Stimulated activated CD4-positive, alpha-beta T cell treated with anti-CD3 and anti-CD28 coated beads, Interleukin-15, amount 100 ng/mL, for 24 hours (primary cell): ENCODE results near the gene AAMP.
A peak's percentile ranks its signal among the peaks of the same experiment; 100 is the strongest.

Source experiments
- DNase-seq: peaks from one replicate; pipeline ENCODE4 v3.0.0-alpha.2; 2020

Gene AAMP

DNA sequence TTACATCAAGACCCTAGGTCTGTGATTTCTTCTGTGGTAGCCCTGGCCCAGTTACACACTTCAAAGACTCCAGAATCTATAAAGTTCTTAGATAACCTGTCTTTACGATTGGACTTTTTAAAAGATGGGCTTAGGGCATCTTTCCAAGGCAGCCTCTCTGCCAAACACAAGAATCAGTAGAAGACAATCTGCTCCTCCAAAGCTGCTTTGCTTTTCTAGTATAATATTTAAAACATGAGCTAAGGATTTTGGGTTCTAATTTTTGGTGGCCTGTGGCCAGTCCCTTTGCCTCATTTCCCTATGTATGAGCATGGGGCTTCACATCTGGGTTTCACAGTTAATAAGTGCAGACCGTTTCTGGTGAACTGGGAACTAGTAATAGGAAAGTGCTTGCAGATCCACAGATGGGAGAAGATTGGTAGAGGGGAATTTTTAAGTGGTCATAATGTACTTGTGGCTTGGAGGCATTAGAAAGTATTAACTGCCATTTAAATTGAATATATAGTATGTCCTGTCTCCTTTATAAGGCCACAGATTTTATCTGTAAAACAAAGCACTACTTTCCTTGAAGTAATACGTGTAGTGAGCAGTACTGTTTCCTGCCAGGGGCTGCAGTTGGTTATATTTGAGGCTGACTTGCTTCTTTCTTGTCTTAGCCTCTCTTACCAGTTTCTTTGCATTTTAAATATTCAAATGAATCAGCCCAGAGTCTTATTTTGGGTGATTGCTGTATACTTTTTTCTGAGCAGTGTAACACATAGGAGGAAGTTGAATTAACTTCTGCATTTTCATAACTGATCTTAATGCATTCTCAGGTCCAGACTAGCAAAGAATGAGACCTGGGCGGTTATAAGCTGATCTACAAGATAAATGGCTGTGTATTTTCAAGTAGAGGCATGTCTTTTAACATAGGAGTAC, 51.4 kb downstream of the AAMP start:
- DNase-seq, result peak; percentile 45

DNA sequence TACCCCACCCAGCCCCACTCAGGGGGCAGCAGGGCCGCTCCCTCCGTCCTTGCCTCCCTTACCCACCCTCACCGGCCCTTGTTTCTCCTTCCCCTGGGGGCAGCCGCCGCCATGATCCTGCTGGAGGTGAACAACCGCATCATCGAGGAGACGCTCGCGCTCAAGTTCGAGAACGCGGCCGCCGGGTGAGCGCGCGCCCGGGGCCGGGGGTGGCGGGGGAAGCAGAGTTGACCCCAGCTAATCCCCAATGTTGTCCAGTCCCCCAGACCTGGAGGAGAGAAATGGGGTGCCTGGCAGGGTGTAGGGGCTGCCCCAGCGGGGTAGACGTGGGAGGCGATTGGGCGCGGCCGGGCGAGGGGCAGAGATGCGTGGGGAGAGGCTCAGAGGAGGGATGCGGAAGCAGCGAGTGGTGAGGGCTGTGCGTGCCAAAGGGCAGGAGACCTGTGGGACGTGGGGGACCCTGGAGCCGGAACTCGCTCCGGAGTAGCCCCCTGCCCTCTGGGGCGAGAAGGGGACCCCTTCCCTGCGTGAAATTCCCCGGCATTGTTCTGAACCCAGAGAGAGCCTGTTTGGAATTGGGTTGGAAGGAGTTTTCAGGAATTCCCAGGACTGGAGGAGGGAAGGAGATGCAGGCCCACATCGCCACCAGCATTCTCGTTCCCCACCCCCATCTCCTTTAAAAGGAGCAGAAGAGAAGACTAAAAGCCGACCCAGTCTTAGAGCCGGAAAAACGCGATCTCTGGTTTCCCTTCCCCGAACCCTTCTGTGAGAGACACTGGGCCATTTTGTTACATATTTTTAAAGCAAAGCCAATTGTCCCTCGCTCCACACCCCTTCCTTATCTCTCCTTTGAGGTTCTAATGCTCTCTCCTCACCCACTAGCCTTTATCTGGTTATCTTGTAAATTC, 52.3 kb downstream of the AAMP start:
- DNase-seq, result peak; percentile 85

DNA sequence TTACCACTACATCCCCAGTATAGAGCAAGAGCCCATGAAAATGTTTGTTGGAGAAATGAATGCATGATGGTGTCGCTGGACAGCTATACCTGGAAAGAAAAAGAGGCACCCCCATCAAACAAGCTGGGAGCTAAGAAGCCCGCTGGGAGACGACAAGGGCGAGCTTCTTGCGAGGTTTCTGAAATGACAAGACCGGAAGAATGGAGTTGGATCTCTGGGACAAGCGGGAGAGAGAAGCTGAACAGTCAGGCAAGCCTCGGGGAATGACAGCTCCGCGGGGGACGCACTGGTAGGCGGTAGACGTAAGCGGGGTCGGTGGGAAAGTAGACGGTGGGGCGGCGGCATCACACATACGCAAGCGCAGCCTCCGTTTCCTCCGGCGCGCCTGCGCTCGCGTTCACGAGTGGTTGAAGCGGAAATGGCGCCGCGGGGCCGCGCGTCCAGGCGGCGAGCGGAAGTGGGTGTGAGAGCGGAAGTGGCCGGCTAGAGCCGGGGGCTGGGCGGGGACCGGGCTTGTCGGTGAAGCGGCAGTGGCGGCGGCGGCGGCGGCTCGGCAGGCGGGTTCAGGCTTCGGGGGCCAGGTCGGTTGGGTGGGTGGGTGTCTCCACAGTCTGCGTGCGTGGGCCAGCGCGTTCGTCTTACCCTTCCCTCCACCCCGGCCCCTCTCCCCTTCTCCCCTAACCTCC, 53.1 kb downstream of the AAMP start, which contains the start of gene ARPC2:
ARPC2 (plus strand) TSS at position 516 of the 686 bp plus-strand sequence. CDS start 282 bp downstream, outside the sequence.
- DNase-seq, result peak; percentile 96

DNA sequence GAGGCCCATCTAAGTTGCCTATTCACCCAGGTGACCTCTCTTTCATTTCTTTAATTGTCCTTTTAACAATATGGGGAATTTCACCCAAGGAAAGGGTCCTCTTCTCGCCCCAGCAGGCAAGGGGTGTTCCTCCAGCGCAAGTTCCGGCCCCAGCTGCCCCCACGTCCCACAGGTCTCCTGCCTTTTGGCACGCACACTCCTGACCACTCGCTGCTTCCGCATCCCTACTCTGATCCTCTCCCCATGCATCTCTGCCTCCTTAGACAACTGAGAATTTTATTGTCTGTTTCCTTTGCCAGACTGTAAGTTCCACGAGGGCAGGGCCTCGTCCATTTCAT, 53.6 kb downstream of the AAMP start:
- no peak for DNase-seq
